Fibroblast of skin of abdomen (primary cell): Measurements from ENCODE around the gene OR51A4. TPM values are rescaled to one million over a fixed set of nuclear protein-coding genes. Genes with fewer than 3 reads are reported as not detected.
"Not testable (repeated sequence)": the region's sequence is repeated elsewhere in the genome, so short reads cannot be mapped to it uniquely, and the experiment has no call there.

Source experiments
- DNase-seq: peaks from one replicate; pipeline ENCODE4 v3.0.0-alpha.2; 2013
- polyA plus RNA-seq, 2 experiments: library from polyadenylated mRNA; unstranded; fragments of 120-200 nt; gene quantifications; one replicate each; pipeline ENCODE4 v1.2.1, GENCODE V29; 2013; ENCODE audit not compliant: insufficient read length in 2 of 2

The OR51A4 gene
- not detected for polyA plus RNA-seq (2013, experiment 1 of 2; ENCODE audit: insufficient read length)
- polyA plus RNA-seq (2013, experiment 2 of 2; ENCODE audit: insufficient read length): not detected

DNA sequence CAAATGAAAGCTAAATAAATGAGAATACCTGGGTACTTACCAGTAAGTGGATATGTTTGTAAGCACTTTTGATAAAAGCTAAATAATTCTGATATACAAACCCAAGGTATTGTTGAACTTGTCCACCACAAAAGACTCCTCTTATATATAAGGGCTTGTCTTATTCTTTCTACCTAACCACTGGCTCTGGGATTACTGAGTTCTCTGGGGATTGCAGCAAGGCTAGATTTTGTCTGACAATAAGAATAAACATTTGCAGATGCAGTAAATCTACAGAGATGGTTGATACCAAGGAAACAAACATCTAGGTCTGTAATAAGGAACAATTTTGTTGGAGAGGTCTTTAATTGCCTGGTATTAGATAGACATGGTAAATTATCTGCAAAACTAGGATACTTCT, at the start of gene OR51A4:
TSS of gene OR51A4 (minus strand) at position 101 of the 400 bp plus-strand sequence. CDS start 505 bp downstream, outside the sequence.
- DNase-seq: no peak

DNA sequence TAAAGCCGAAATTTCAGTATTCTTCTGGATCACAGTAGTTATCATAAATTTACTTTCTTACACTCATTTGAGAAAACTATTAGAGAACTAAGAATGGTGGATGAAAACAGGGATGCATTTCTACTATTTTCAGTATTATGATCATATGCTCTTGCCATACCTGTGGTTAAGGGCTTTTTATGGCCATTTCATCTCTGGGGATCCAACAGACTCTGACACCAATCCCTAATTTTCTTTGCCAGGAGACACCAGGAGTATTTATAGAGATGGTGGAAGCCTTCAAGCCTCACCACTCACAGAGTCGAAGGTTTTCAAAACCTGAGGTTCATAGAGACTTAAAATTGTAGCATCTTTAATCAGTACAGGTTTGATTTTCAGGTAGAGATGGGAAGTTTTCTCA, 47.1 kb upstream of the OR51A4 start, which contains the start of gene OR51L1:
TSS of gene OR51L1 (plus strand) at position 301 of the 400 bp plus-strand sequence. CDS start 4,132 bp downstream, outside the sequence.
- no peak for DNase-seq

DNA sequence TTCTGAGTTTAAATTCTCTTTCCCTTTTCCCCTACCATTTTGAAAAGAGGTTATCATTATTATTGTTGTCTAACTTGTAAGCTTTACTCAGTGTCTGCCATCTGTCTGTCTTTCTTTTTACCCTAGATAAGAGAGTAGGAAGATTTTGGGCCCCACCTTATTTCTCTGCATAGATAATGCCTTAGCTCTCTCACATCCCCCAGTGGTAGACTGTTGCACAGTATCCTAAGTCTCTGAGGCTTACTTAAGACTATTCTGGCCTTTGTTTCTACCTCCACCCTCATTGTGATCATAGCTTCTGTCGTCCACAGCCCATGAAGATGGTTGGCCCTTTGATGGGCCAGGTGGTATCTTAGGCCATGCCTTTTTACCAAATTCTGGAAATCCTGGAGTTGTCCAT, 43.7 kb upstream of the OR51A4 start:
- DNase-seq: no peak

GRCh38 chr11:4983841-4984240, 36.4 kb upstream of the OR51A4 start:
- DNase-seq: no peak

- no peak for DNase-seq
These were observed 35.3 kb upstream of the OR51A4 start for GRCh38 chr11:4982678-4983077.

DNA sequence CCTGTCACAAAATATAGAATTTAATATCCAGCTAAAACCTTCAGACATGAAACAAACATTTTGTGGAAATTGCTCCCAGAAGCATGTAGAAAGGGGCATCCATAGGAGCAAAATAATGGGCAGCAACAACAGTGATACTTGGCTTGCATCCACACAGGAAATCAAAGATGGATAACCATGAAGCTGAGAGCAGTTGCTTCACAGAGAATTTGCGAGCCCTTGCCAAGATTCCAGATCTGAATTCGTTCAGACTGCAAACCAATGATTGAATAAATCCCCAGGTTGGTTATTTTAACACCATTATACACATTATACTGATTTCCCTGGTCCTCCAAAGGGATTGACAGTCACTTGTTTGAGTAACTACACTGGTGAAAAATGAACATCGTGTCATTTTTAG, 31.6 kb upstream of the OR51A4 start:
- no peak for DNase-seq

- no peak for DNase-seq
These were observed 28.0 kb upstream of the OR51A4 start for GRCh38 chr11:4975436-4975835.

- DNase-seq: no peak
These were observed 15.4 kb upstream of the OR51A4 start for GRCh38 chr11:4962816-4963215.

GRCh38 chr11:4960877-4961276, 13.5 kb upstream of the OR51A4 start:
- DNase-seq: no peak

DNA sequence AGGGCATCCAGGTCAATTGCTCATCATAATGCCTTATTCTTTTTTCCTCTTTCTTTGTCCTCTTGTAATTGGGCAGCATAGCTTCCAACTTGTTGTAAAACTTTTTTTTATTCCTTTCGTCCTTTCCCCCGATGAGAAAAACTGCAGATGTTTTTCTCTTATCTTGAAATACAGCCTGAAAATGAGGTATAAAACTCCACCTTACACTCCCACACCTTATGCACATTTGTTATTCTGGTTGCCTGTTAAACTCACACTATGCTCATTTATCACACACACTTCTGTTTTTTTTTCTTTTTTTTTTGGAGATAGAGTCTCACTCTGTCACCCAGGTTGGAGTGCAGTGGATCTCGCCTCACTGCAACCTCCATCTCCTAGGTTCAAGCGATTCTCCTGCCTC, 10.0 kb upstream of the OR51A4 start:
- no peak for DNase-seq

GRCh38 chr11:4955613-4956012, 8.2 kb upstream of the OR51A4 start, which contains the start of gene OR51A2:
TSS of gene OR51A2 (minus strand) at chr11:4955713. CDS start at chr11:4955713, 0 bp downstream.
- not testable (repeated sequence) for DNase-seq

- no peak for DNase-seq
These were observed 10.7 kb downstream of the OR51A4 start for GRCh38 chr11:4936745-4937144.

DNA sequence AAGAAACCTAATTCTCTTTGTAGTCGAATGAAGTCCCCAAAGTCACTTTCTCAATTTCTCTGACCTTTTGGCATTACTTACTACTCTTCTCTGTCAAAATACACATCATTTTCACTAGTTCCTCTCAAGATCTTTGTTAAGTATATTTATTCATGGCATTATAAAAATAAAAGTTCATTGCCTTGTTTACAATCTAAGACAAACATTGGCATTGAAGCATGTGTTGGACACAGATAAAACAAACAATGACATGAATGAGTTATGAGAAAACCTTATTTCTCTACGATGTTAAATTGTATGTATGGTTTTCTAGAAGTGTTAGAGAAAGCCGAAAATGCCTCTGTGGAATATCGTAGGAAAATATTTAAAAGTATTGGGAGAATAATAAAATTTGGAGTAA, 14.7 kb downstream of the OR51A4 start:
- DNase-seq: no peak

- DNase-seq: no peak
These were observed 20.8 kb downstream of the OR51A4 start for GRCh38 chr11:4926608-4927007.

DNA sequence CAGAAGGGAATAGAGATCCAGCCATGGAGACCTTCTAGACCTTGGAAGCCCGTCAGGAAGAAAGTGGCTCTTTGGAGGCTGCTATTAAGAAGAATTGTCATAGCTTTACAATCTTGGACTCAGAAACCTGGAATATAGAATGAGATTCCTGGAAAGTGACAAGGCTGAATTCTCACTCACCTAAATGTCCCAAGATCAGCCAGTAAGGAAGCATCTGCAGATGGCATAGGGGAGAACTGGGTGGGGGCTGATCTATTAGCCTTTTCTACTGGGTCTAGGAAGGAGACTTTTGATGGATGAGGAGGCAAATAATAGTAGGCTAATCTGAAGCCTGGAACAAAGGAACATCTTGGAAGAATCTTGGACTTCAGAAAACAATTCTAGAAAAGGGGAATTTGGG, 23.2 kb downstream of the OR51A4 start, which contains the start of gene OR51G1:
TSS of gene OR51G1 (minus strand) at position 101 of the 400 bp plus-strand sequence. CDS start at position 101, 0 bp downstream.
- no peak for DNase-seq

DNA sequence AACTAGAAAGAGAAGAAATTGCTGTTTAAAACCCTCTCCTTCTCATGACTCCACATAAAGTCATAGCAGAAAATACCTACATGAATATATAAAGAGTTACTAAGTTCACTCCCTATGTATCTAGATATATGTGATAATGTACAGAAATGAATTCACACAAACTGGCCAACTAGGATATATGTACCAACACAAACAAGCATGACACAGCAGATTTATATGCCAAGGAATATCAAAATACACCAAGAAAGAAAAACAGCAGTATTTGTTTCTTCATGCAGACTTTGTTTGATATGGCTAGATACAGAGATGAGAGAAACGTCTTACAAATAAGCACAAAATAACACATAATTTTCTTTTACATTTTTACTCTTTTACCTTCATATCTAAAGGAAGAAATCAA, 25.1 kb downstream of the OR51A4 start:
- DNase-seq: no peak

- no peak for DNase-seq
These were observed 25.6 kb downstream of the OR51A4 start for GRCh38 chr11:4921796-4922195.

DNA sequence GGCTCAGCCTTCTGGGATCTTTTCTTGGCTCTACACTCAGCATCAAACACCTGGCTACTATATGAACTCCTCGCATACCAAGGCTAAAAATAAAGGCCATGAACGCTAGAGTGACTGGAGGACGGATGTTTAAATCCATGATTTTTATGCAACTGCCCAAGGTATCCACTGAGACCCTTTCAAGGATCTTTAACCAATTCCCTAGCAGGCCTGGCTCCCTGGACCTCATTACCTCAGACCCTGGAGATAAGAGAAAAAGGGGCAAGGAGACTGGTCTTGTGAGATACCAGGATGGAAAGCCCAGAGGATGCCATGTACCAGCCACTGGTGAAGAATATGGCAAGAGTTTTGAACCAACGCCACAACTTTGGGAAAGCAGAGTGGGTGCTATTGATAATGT, 28.2 kb downstream of the OR51A4 start, which contains the start of gene OR51G2:
TSS of gene OR51G2 (minus strand) at position 101 of the 400 bp plus-strand sequence. CDS start 3,687 bp downstream, outside the sequence.
- no peak for DNase-seq

GRCh38 chr11:4916581-4916980, 30.8 kb downstream of the OR51A4 start:
- DNase-seq: no peak

DNA sequence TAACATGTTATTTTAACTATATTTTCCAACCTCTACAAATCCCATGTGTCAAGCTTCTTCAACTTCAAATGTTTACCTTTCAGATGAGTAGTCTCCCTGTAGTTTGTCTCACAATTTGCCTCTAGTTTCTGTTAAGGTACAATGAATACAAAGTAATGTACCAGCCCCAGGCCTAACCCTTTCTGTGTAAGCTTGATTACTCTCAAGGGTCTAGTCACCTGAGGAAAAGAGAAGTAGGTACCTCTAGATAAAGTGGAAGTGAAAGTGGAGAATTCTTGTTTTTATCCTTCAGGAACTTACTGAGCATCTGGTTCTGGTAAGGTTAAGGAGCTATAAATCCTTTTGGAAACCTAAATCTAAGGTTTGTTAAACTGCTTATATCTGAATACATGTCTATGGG, 43.9 kb downstream of the OR51A4 start, which contains the start of gene OR51A7:
TSS of gene OR51A7 (plus strand) at position 300 of the 400 bp plus-strand sequence. CDS start 3,587 bp downstream, outside the sequence.
- no peak for DNase-seq
